GM21515 (cell line): ENCODE data around the gene C19orf73.
"Not testable (repeated sequence)": the region's sequence is repeated elsewhere in the genome, so short reads cannot be mapped to it uniquely, and the experiment has no call there.

ENCODE experiments used
- ATAC-seq: cut with Tn5 transposase; IDR thresholded peaks from one replicate; pipeline ENCODE4 v1.9.1; 2021; ENCODE audit not compliant: unreplicated experiment

Gene C19orf73

GRCh38 chr19:49148784-49149651, 30.1 kb upstream of the C19orf73 start:
- no peak for ATAC-seq

- ATAC-seq: no peak
Observed at GRCh38 chr19:49148044-49148682, 29.2 kb upstream of the C19orf73 start.

- ATAC-seq: not testable (repeated sequence)
Observed at GRCh38 chr19:49146408-49146770, 27.4 kb upstream of the C19orf73 start.

- no peak for ATAC-seq
Observed at GRCh38 chr19:49145573-49146407, 26.8 kb upstream of the C19orf73 start.

- ATAC-seq: no peak
Observed at GRCh38 chr19:49142866-49143335, 24.0 kb upstream of the C19orf73 start.

GRCh38 chr19:49141352-49141751, 22.4 kb upstream of the C19orf73 start:
- ATAC-seq: no peak

GRCh38 chr19:49140951-49141350, 22.0 kb upstream of the C19orf73 start:
- ATAC-seq: no peak

GRCh38 chr19:49136771-49137171, 17.8 kb upstream of the C19orf73 start:
- no peak for ATAC-seq

GRCh38 chr19:49135686-49136085, 16.7 kb upstream of the C19orf73 start:
- ATAC-seq: no peak

- ATAC-seq: no peak
Observed at GRCh38 chr19:49133621-49134454, 14.9 kb upstream of the C19orf73 start.

GRCh38 chr19:49132974-49133609, 14.1 kb upstream of the C19orf73 start:
- no peak for ATAC-seq

- no peak for ATAC-seq
Observed at GRCh38 chr19:49130325-49130724, 11.4 kb upstream of the C19orf73 start.

- no peak for ATAC-seq
Observed at GRCh38 chr19:49129238-49129583, 10.3 kb upstream of the C19orf73 start.

GRCh38 chr19:49128545-49129237, 9.7 kb upstream of the C19orf73 start:
- ATAC-seq: no peak

GRCh38 chr19:49127674-49128544, 9.0 kb upstream of the C19orf73 start:
- peak; percentile 88 for ATAC-seq

GRCh38 chr19:49127225-49127624, 8.3 kb upstream of the C19orf73 start:
- ATAC-seq: not testable (repeated sequence)

GRCh38 chr19:49126575-49126974, 7.6 kb upstream of the C19orf73 start:
- ATAC-seq: no peak

GRCh38 chr19:49125025-49125731, 6.2 kb upstream of the C19orf73 start:
- no peak for ATAC-seq
